Lower leg skin (tissue), 3 donors: ENCODE data around the gene NCOA3.

Experiments used
- CTCF ChIP-seq, 3 donors: fragments of 450-650 bp; IDR thresholded peaks; one replicate each; pipeline ENCODE4 v1.5.1; 2016; ENCODE audit warnings: antibody characterized with exemption in 3 of 3, mild to moderate bottlenecking in 3 of 3, moderate library complexity in 2 of 3
- POLR2A ChIP-seq, 2 donors: fragments of 450-650 bp; IDR thresholded peaks; one replicate each; pipeline ENCODE4 v1.6.1; 2016 to 2017; ENCODE audit warnings: antibody characterized with exemption in 2 of 2, mild to moderate bottlenecking in 1 of 2, moderate library complexity in 1 of 2

GRCh38 chr20:47487175-47487917, 14.3 kb upstream of the NCOA3 start:
- TF ChIP-seq POLR2A (IDR thresholded peaks at IDR 0.05) (no peak), CTCF (IDR thresholded peaks at IDR 0.05) (no peak)
